Stimulated activated naive CD8-positive, alpha-beta T cell treated with anti-CD3 and anti-CD28 coated beads, Interleukin-15, Interleukin-2, amounts not matched to agents 100 U/mL and 50 U/mL, for 24 hours (primary cell): Measurements from ENCODE around the gene AZGP1.
"Not testable (repeated sequence)": the region's sequence is repeated elsewhere in the genome, so short reads cannot be mapped to it uniquely, and the experiment has no call there.

ENCODE experiments used
- ATAC-seq: fragments of 150-1000 bp; cut with Tn5 transposase; one replicate; pipeline ENCODE4 v1.10.0; 2021
- DNase-seq: peaks from one replicate; pipeline ENCODE4 v3.0.0; 2021

Gene AZGP1

GRCh38 chr7:99997545-99998137, 21.8 kb upstream of the AZGP1 start:
- peak; percentile 84 for ATAC-seq
- DNase-seq = peak; percentile 71

- ATAC-seq = no peak
- no peak for DNase-seq
These were observed 21.1 kb upstream of the AZGP1 start for GRCh38 chr7:99996755-99997544.

GRCh38 chr7:99994819-99995218, 19.0 kb upstream of the AZGP1 start:
- ATAC-seq (no peak), DNase-seq (no peak)

- ATAC-seq = no peak
These were observed 16.7 kb upstream of the AZGP1 start for GRCh38 chr7:99992330-99993038.

GRCh38 chr7:99991543-99991942, 15.7 kb upstream of the AZGP1 start:
- not testable (repeated sequence) for ATAC-seq

More at GRCh38 chr7:99992330-99993038, 16.7 kb upstream of the AZGP1 start:
- no peak for DNase-seq

GRCh38 chr7:99990460-99990852, 14.6 kb upstream of the AZGP1 start:
- no peak for ATAC-seq

More at GRCh38 chr7:99991543-99991942, 15.7 kb upstream of the AZGP1 start:
- DNase-seq = not testable (repeated sequence)

GRCh38 chr7:99987846-99988245, 12.0 kb upstream of the AZGP1 start:
- ATAC-seq = no peak
- no peak for DNase-seq

More at GRCh38 chr7:99990460-99990852, 14.6 kb upstream of the AZGP1 start:
- DNase-seq = no peak

GRCh38 chr7:99987306-99987705, 11.5 kb upstream of the AZGP1 start:
- not testable (repeated sequence) for DNase-seq, ATAC-seq

- DNase-seq (no peak), ATAC-seq (no peak)
These were observed 8.8 kb upstream of the AZGP1 start for GRCh38 chr7:99984593-99984992.

GRCh38 chr7:99981066-99981465, 5.2 kb upstream of the AZGP1 start:
- not testable (repeated sequence) for ATAC-seq, DNase-seq

- not testable (repeated sequence) for DNase-seq
- ATAC-seq = peak; percentile 72
These were observed 4.6 kb upstream of the AZGP1 start for GRCh38 chr7:99980448-99980872.

GRCh38 chr7:99979814-99980225, 4.0 kb upstream of the AZGP1 start:
- ATAC-seq = not testable (repeated sequence)
- peak; percentile 76 for DNase-seq

GRCh38 chr7:99976626-99977025, 795 bp upstream of the AZGP1 start:
- ATAC-seq (no peak), DNase-seq (no peak)

GRCh38 chr7:99974681-99975080, 1.1 kb downstream of the AZGP1 start:
- no peak for DNase-seq
- no peak for ATAC-seq

GRCh38 chr7:99973817-99974216, 2.0 kb downstream of the AZGP1 start:
- ATAC-seq, DNase-seq: not testable (repeated sequence)

GRCh38 chr7:99971242-99971641, 4.6 kb downstream of the AZGP1 start:
- no peak for ATAC-seq
- DNase-seq = no peak

- not testable (repeated sequence) for DNase-seq, ATAC-seq
These were observed 6.0 kb downstream of the AZGP1 start for GRCh38 chr7:99969813-99970212.

- no peak for ATAC-seq
- DNase-seq = no peak
These were observed 6.5 kb downstream of the AZGP1 start for GRCh38 chr7:99969298-99969697.

- no peak for DNase-seq
- ATAC-seq = no peak
These were observed 17.1 kb downstream of the AZGP1 start for GRCh38 chr7:99958564-99959227.

- ATAC-seq = no peak
- DNase-seq = no peak
These were observed 20.6 kb downstream of the AZGP1 start for GRCh38 chr7:99955247-99955646.

- not testable (repeated sequence) for DNase-seq, ATAC-seq
These were observed 21.2 kb downstream of the AZGP1 start for GRCh38 chr7:99954643-99955042.

- peak; percentile 46 for ATAC-seq
- DNase-seq = no peak
These were observed 22.2 kb downstream of the AZGP1 start for GRCh38 chr7:99953649-99954048.
